Esophagus muscularis mucosa (tissue), 4 donors: ENCODE data around the gene CAMTA1. TPM values are rescaled to one million over a fixed set of nuclear protein-coding genes. Genes with fewer than 3 reads are reported as not detected.

Experiments used
- DNase-seq: peaks from one replicate; pipeline ENCODE4 v3.0.0-alpha.2; 2017; ENCODE audit errors: extremely low spot score
- H3K27ac ChIP-seq, 4 donors: fragments of 200-600 bp; sonication (generic); replicated peaks in 1 of 4; 1 replicate in 3 of 4; 2 replicates in 1 of 4; pipeline ENCODE4 v1.5.1; 2016 to 2019; ENCODE audit warnings: mild to moderate bottlenecking in 1 of 4
- H3K27me3 ChIP-seq, 4 donors: fragments of 200-600 bp; sonication (generic); one replicate each; pipeline versions ENCODE4 v1.5.1 to v1.6.0; 2016 to 2019
- H3K36me3 ChIP-seq, 4 donors: fragments of 200-600 bp; sonication (generic); one replicate each; pipeline ENCODE4 v1.5.1; 2016 to 2019
- H3K4me1 ChIP-seq, 4 donors: fragments of 200-600 bp; sonication (generic); one replicate each; pipeline ENCODE4 v1.5.1; 2016 to 2019
- H3K4me3 ChIP-seq, 4 donors: fragments of 200-600 bp; sonication (generic); 1 replicate in 2 of 4; 2 replicates in 2 of 4; pipeline ENCODE4 v1.5.1; 2016 to 2019; ENCODE audit warnings: mild to moderate bottlenecking in 4 of 4, moderate library complexity in 1 of 4
- H3K9me3 ChIP-seq, 4 donors: fragments of 200-600 bp; sonication (generic); 1 replicate in 3 of 4; 2 replicates in 1 of 4; pipeline ENCODE4 v1.5.1; 2016 to 2019
- CTCF ChIP-seq, 3 experiments: fragments of 200-600 bp in 2 of 3; fragments of 450-650 bp in 1 of 3; sonication (generic) in 2 of 3; IDR thresholded peaks; one replicate each; pipeline ENCODE4 v1.5.1; 2017 to 2019; ENCODE audit warnings: antibody characterized with exemption in 3 of 3, mild to moderate bottlenecking in 2 of 3, moderate library complexity in 1 of 3
- EP300 ChIP-seq: sonication (generic); formaldehyde crosslinking; IDR thresholded peaks from one replicate; pipeline ENCODE4 v1.6.1; 2017; ENCODE audit warnings: antibody characterized with exemption
- POLR2A ChIP-seq: fragments of 450-650 bp; IDR thresholded peaks from one replicate; pipeline ENCODE4 v1.6.1; 2017; ENCODE audit warnings: antibody characterized with exemption, moderate library complexity, mild to moderate bottlenecking, low read depth
- POLR2AphosphoS5 ChIP-seq, 2 donors: sonication (generic); formaldehyde crosslinking; IDR thresholded peaks; one replicate each; pipeline ENCODE4 v1.6.1; 2017; ENCODE audit warnings: antibody characterized with exemption in 2 of 2
- WGBS: methylation state at CpG from one replicate; pipeline ENCODE4 v1.1.5; 2018; 5-methylcytosine and 5-hydroxymethylcytosine counted together
- intact Hi-C: fragments of 100-400 bp; cut with DNase I; formaldehyde crosslinking; loops from one replicate; pipeline ENCODE4 v1.15.1; 2023
- total RNA-seq, 4 donors: library from RNA; depleted of rRNA; stranded (reverse); fragments of >200 nt; gene quantifications; one replicate each; pipeline versions ENCODE4 v1.1.0 to v1.2.1, GENCODE V29; 2016

The CAMTA1 gene
- total RNA-seq, 4 donors from 2014 or later: 109 to 226 (median 139) TPM

- no peak overlapping the region for H3K4me3 ChIP-seq
- no peaks in the 10 kb centered on the region for H3K9me3 ChIP-seq
- WGBS: 90% methylated on average over 6 of the region's 9 CpGs
- no peak overlapping the region for H3K27ac ChIP-seq
- H3K36me3 ChIP-seq: no peaks in the 10 kb centered on the region
- no peak for DNase-seq
- H3K4me1 ChIP-seq: no peaks in the 10 kb centered on the region
- TF ChIP-seq CTCF (IDR thresholded peaks at IDR 0.05) (no peak), EP300 (no peak), POLR2AphosphoS5 (IDR thresholded peaks at IDR 0.05) (no peak), POLR2A (no peak)
- intact Hi-C loops: no loop called here
- H3K27me3 ChIP-seq: peaks cover 0 to 2% (median 0%) of the 10 kb centered on the region in 4 donors
Measured at GRCh38 chr1:6950001-6950765, 164.9 kb downstream of the CAMTA1 start.

DNA sequence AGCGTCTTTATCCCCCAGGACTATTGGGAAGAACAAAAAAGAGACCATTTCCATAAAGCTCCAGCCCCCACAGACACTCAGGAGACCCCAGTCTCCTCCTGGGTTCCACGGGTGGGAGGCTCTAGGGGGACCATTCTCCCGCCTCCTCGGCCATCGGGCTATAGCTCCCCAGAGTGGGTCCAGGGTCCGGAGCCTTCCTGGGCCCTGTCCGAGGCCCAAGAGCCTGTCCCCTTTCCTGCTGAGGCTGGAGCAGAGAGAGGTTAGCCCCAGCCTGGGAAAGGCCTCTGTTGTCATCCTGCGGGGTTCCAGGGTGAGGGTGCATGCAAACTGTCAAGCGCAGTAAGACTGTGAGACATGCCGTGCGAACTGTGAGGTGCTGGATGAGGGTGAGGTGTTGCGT is 166.3 kb downstream of the CAMTA1 start:
- no peaks in the 10 kb centered on the region for H3K9me3 ChIP-seq
- intact Hi-C loops: no loop called here
- no peak overlapping the region for H3K4me3 ChIP-seq
- no peaks in the 10 kb centered on the region for H3K4me1 ChIP-seq
- WGBS: 90% methylated on average over 12 of the region's 12 CpGs
- no peak for DNase-seq
- no peaks in the 10 kb centered on the region for H3K36me3 ChIP-seq
- H3K27ac ChIP-seq: no peak overlapping the region
- H3K27me3 ChIP-seq: peaks cover 0 to 10% (median 0%) of the 10 kb centered on the region in 4 donors
- TF ChIP-seq POLR2A (no peak), POLR2AphosphoS5 (IDR thresholded peaks at IDR 0.05) (no peak), CTCF (IDR thresholded peaks at IDR 0.05) (no peak), EP300 (no peak)

DNA sequence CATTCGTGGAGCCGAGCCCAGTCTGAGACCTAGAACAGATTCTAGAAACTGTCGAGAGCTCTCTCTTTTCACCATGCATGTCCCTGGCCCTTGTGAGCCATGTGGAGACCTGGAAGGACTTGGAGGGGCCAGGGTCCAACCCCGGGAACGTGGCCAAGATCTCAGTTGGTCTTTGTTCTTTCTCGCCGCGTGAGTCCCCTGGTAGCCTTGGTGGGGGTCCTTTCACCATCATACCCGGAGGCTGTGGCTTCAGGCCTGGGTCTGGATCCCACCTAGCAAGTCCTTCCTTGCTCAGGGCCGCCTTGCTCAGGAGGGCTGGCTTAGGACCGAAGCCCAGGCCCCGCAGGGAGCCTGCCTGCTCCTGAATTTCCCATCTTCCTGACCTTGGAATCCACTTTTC is 168.0 kb downstream of the CAMTA1 start:
- H3K27ac ChIP-seq: no peak overlapping the region
- no peak for DNase-seq
- intact Hi-C loops: no loop called here
- no peaks in the 10 kb centered on the region for H3K9me3 ChIP-seq
- 79% methylated on average over 12 of the region's 12 CpGs for WGBS
- no peaks in the 10 kb centered on the region for H3K36me3 ChIP-seq
- no peak overlapping the region for H3K4me3 ChIP-seq
- TF ChIP-seq POLR2AphosphoS5 (IDR thresholded peaks at IDR 0.05) (no peak), POLR2A (no peak), EP300 (no peak)
- peaks cover 0 to 15% (median 0%) of the 10 kb centered on the region in 4 donors for H3K27me3 ChIP-seq
- H3K4me1 ChIP-seq: no peaks in the 10 kb centered on the region

DNA sequence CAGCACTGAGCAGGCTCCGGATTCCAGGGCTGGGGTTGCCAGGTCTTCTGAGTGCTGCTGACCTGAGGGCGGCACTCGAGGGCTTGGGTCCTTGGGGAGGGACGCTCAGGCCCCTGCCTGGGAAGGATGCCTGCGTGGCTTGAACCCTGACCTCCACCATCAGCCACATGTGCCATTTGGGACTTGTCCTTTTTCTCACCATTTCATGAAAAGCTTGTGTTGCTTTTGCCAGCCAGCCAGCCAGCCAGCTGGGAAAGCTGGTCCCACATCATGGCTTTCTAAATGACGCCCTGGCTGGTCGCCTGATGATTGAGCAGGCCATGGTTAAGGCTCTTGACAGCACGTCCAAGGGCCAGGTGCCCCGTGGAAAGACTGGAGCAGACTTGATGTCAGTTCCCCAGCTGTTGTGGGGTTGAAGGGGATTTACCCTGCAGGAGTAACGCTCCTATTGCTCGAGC is 168.7 kb downstream of the CAMTA1 start:
- Histone ChIP-seq H3K27me3 (peaks cover 0 to 15% (median 0%) of the 10 kb centered on the region in 4 donors), H3K27ac (no peak overlapping the region), H3K4me1 (no peaks in the 10 kb centered on the region), H3K4me3 (no peak overlapping the region), H3K9me3 (no peaks in the 10 kb centered on the region), H3K36me3 (no peaks in the 10 kb centered on the region)
- intact Hi-C loops: no loop called here
- 82% methylated on average over 11 of the region's 11 CpGs for WGBS
- TF ChIP-seq POLR2A: no peak
- no peak for TF ChIP-seq EP300
- no peak for TF ChIP-seq CTCF (IDR thresholded peaks at IDR 0.05)
- no peak for TF ChIP-seq POLR2AphosphoS5 (IDR thresholded peaks at IDR 0.05)
- DNase-seq: no peak

- Histone ChIP-seq H3K36me3 (no peaks in the 10 kb centered on the region), H3K27ac (no peak overlapping the region), H3K27me3 (peaks cover 0 to 15% (median 0%) of the 10 kb centered on the region in 4 donors), H3K4me3 (no peak overlapping the region), H3K9me3 (no peaks in the 10 kb centered on the region), H3K4me1 (no peaks in the 10 kb centered on the region)
- no peak for TF ChIP-seq POLR2AphosphoS5 (IDR thresholded peaks at IDR 0.05)
- no peak for TF ChIP-seq EP300
- TF ChIP-seq CTCF (IDR thresholded peaks at IDR 0.05): no peak
- no peak for TF ChIP-seq POLR2A
- intact Hi-C loops: no loop called here
- DNase-seq: no peak
- 64% methylated on average over 9 of the region's 15 CpGs for WGBS
Measured at GRCh38 chr1:6954591-6954990, 169.3 kb downstream of the CAMTA1 start.
